ENCODE measurements around the gene SCAMP3. TPM values are rescaled to one million over a fixed set of nuclear protein-coding genes. Genes with fewer than 3 reads are reported as not detected.
A peak's percentile ranks its signal among the peaks of the same experiment; 100 is the strongest.
"Not testable (repeated sequence)": the region's sequence is repeated elsewhere in the genome, so short reads cannot be mapped to it uniquely, and the experiment has no call there.

SCAMP3 gene
- total RNA-seq, 1 donor from 2014 or later = 128 TPM

DNA sequence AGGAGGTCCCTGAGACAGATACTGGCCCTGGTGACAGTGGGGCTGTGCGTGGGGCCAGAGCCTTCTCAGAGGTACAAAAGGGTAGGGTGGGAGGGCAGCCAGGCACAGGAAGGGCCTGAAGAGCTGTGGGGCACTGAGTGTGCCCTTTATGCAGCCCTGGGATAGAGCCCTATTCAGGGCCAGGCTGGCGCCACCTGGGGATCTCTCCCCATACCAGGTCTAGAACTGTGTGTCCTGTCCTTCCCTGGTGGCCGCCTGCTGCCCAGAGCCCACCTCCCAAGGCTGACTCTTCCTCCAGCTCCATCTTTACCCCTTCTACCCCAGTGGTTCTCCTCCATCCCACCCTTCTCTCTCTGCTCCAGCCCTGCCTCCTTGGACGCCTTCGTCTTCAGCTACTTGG, 28.7 kb downstream of the SCAMP3 start:
- DNase-seq (ENCODE audit: extremely low read depth, low read depth, low spot score) = not testable (repeated sequence)

DNA sequence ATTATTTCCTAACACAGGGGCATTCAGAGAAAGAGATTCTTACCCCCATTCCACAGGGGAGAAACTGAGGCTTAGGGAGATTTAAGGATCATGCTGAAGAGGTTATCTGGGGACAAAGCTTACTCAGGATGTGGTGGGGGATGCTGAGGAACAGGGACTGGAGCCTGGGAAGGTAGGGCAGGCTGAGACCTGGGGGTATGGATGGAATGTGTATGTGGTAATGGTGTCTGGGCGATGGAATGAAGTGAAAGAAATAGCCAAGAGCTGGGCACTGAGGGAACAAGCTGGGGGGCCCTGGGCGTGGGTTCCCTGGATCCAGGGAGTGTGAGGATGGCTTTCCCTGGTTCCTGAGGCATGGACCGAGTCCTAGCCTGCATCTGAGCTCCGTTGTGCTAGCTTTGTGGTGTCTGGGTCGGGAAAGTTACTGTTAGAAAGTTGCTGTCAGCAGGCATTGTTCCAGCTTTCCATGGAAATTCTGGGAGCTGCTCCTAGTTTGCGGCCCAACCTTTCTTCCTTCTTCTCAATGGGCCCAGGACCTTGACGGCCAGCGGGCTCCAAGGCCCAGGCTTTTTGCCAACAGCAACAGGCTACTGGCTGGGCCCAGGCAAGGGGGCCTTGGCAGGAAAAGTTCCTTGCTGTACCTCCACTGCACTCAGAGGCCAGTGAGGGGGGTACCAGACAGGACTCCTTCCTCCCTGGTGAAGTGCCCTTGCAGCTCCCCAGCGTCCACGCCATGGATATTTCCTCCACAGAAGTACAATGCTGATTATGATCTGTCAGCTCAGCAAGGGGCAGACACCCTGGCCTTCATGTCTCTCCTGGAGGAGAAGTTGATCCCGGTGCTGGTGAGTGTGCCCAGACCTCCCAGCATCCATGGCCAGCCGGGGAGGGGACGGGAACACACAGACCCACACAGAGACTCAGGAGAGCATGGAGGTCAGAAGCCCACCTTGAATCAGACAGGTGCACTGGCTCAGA, 29.9 kb downstream of the SCAMP3 start:
- DNase-seq (ENCODE audit: extremely low read depth, low read depth, low spot score) = not testable (repeated sequence)

DNA sequence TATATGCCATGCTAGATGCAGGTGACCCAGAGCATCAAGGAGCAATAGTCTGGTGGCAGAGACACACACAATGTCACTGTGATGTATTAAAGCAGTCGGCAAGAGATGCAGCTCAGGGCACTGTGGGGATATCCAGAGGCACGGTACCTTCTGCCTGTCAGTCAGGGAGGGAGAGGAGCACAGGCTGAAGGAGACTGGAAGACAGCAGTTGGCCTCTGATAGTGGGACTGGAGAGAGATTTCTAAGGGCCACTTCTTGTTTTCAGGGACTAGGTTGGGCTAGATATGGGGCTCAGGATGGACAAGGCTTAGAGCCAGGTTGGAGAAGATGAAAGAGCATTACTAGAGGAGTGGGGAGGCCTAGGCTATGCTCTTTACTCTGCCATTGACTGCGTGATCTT, 30.9 kb downstream of the SCAMP3 start:
- not testable (repeated sequence) for DNase-seq (ENCODE audit: extremely low read depth, low read depth, low spot score)

DNA sequence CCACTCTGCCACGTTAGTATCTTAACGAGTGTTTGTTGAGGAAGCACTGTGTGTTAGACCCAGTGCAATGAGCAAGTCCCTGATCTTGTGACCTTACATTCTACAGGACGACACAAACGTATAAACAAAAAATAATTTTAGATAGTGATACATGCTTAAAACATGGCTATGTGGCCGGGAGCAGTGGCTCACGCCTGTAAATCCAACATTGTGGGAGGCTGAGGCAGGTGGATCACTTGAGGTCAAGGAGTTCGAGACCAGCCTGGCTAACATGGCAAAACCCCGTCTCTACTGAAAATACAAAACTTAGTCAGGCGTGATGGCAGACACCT, 34.1 kb downstream of the SCAMP3 start:
- no peak for DNase-seq (ENCODE audit: extremely low read depth, low read depth, low spot score)

DNA sequence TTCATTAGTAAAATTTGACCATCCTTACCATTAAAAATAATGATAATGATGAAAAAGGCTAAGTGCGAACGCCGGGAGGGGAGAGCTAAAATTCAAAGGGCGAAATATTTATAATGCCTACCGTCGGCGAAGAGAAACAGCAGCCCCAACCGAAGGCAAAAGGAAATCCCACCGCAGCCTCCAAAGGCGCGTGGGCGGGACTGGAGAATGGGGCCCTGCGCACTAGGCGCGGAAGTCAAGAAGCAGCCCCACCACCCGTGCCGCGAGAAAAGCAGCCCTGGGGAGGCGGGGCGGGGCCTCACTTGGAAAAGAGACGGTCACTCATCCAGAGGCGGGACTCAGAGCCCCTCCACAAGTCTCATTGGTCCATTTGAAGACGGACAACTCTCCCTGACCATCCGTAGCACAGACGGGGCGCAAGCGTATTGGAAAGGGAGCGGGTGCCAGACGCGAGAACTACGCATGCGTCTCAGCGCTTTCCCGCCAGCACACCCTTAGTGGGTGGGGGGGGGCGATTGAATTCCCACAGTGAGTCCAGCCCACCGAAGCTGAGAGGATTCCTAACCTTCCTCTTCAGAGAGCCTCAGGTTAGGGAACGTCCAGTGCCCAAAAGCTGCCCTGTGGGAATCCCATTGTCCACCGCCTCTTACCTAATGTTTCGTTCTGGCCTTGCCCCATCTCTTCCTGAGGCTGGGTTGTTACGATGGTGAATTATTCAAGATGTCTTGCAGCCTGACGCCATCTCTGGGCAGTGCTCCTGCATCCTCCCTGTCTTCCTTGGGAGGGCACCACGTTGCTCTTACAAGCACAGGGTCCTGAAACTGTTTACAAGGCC, 34.7 kb downstream of the SCAMP3 start:
- no peak for DNase-seq (ENCODE audit: extremely low read depth, low read depth, low spot score)

DNA sequence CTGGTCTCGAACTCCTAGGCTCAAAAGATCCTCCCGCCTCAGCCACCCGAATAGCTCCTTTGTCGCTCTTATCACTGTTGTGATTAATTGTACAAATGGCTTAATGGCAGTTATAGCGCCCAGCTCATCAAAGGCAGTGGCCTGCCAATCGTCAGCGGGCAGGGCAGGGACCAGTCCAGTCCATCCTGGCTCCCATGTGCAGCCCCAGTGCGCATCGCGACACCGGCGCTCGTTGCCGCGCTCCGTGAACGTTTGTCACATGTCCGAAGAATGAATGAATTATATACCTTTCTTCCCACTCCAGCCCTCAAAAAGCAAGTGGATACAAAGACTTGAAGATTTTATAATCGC, 35.3 kb downstream of the SCAMP3 start:
- no peak for DNase-seq (ENCODE audit: extremely low read depth, low read depth, low spot score)

DNA sequence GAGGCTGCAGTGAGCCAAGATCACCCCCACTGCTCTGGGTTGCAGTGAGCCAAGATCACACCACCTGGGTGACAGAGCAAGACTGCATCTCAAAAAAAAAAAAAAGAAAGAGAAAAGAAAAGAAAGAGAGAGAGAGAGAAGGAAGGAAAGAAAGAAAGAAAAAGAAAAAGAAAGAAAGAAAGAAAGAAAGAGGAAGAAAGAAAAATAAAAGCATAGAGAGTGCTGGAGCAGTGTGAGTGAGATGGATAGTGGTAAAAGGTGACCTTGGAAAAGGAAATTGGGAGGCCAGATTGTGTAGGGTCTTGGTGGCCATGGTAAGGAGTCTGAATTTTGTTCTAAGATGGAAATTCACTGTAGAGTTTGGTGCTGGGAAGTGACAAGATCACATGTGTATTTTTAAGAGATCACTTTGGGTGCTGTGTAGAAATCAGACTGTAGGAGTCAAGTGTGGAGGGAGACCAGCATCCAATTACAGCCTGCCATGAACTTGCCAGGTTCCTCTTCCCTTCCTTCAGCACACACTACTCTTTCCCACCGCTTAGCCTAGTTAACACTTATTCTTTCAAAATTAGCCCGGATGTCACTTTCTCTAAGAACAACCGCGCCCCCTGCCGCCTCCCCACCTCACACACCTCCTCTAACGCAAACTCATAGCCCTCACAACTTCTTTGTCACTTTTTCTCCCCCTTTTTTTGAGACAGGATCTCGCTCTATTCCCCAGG, 35.8 kb downstream of the SCAMP3 start:
- no peak for DNase-seq (ENCODE audit: extremely low read depth, low read depth, low spot score)

DNA sequence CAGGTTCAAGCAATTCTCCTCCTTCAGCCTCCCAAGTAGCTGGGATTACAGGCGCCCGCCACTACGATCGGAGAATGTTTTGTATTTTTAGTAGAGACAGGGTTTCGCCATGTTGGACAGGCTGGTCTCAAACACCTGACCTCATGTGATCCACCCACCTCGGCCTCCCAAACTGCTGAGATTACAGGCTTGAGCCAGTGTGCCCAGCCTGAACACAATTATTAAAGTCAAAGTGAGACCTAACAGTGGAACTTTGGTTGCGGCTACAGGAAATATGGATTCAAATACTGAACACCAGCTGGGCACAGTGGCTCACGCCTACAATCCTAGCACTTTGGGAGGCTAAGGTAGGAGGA, 36.8 kb downstream of the SCAMP3 start:
- not testable (repeated sequence) for DNase-seq (ENCODE audit: extremely low read depth, low read depth, low spot score)

DNA sequence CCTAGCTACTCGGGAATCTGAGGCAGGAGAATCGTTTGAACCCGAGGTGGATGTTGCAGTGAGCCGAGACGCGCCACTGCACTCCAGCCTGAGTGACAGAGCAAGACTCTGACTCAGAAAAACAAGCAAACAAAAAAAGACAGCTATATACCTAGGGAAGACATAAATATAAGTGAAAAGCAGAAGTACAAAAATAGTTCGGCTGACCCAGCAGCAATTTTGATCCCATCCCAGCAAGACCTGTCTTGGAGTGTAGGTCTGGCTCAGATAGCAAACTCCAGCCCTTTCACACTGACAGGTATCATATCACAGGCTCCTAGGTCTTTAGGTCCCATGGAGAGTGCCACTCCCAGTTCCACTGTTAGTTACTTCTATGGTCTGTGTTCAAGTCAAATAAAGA, 39.1 kb downstream of the SCAMP3 start:
- DNase-seq (ENCODE audit: extremely low read depth, low read depth, low spot score) = no peak

DNA sequence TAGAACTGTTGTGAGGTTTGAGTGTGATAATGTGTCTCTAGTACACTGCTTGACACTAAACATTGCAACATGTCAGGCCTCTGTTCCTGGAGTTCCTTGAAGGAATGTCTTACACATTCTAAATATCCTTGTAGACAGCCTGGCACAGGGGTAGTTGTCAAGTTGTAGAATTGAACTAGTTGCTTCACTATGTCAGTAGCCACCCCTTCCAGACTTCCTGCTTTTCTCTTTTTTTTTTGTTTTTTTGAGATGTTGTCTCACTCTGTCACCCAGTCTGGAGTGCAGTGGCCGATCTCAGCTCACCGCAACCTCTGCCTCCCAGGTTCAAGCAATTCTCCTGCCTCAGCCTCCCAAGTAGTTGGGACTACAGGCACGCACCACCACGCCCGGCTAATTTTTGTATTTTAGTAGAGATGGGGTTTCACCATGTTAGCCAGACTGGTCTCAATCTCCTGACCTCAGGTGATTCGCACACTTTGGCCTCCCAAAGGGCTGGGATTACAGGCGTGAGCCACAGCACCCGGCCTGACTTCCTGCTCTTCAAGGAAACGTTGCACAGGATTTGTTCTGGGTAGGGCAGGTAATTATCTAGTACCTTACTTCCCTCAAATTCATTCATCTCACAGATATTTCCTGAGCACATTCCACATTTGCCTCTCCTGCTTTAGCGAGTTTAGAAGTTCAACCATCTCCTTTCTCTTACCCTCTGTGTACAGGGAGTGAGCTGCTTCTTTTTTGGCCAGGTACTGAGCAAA, 41.8 kb downstream of the SCAMP3 start:
- DNase-seq (ENCODE audit: extremely low read depth, low read depth, low spot score) = not testable (repeated sequence)

DNA sequence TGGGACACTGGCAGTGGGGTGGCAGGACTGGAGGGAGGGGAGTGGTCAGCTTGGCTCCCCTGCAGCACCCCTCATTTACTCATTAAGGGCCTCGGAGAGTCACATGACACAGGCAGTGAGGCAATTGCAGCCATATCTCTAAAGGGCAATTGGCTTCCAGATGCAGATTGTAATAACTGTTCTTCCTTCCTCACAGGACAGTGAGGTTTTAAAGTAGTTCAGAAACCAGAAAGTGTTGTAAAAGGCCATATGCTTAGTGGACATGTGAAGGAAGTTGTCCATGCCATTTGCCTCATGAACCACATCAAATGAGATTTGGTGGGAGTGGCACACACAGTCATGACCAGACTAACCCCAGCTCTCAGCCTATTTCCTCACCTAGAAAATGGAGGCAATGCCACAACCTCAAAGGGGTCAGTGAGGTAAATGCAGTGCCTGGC, 42.5 kb downstream of the SCAMP3 start:
- DNase-seq (ENCODE audit: extremely low read depth, low read depth, low spot score) = no peak

DNA sequence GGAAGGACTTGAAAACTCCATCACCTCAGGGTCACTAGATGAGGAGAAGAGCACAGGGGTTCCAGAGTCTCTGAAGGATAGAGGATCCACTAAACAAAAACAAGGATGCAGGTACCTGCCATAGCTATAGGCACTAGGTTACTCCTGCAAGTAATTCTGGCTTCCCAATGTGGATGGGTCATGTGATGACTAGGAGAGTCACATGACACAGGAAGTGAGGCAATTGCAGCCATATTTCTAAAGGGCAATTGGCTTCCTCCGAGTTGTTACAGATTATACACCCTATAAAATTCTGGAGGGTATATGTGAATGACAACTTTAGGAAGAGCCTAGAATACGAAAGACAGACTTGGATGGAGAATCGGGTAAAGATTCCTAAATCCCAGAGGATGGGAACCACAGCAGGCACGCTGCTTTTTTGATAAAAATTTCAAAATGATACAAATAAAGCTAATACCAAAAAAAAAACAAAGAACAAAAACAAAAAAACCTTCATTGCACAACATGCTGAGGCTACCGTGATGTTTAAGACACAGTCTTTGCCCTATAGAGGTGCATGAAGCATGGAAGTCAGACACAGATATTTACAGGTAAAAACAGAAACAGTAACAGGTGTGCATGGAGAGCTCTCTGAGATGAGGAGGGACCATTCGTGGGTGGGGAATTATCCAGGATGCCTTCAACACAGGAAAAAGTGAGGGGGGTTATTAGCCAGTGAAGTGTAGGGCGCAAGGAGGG, 43.1 kb downstream of the SCAMP3 start:
- DNase-seq (ENCODE audit: extremely low read depth, low read depth, low spot score) = peak; percentile 33

DNA sequence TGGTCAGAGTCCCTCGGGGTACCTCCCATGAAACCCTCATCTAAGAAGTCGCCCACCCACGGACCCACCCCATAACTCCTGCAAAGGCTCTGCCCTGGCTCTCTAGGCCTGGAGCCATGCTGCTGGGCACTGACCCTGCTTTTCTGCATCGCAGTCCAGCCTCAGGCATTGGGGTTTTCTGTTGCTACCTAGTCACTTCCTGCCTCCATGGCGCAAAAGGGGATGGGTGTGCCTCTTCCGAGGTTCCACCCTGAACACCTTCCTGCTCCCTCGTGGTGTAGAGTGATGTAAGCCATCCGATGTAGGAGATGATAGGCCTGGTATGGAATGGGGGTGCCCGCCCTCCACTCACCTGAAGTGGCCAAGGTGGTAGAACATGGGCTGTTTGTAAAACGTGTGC, 47.5 kb downstream of the SCAMP3 start:
- DNase-seq (ENCODE audit: extremely low read depth, low read depth, low spot score) = not testable (repeated sequence)

DNA sequence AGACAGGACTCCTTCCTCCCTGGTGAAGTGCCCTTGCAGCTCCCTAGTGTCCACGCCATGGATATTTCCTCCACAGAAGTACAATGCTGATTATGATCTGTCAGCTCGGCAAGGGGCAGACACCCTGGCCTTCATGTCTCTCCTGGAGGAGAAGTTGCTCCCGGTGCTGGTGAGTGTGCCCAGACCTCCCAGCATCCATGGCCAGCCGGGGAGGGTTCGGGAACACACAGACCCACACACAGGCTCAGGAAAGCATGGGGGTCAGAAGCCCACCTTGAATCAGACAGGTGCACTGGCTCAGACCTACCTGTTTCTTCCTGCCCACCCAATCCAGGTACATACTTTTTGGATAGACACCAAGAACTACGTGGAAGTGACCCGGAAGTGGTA, 50.1 kb downstream of the SCAMP3 start:
- not testable (repeated sequence) for DNase-seq (ENCODE audit: extremely low read depth, low read depth, low spot score)

DNA sequence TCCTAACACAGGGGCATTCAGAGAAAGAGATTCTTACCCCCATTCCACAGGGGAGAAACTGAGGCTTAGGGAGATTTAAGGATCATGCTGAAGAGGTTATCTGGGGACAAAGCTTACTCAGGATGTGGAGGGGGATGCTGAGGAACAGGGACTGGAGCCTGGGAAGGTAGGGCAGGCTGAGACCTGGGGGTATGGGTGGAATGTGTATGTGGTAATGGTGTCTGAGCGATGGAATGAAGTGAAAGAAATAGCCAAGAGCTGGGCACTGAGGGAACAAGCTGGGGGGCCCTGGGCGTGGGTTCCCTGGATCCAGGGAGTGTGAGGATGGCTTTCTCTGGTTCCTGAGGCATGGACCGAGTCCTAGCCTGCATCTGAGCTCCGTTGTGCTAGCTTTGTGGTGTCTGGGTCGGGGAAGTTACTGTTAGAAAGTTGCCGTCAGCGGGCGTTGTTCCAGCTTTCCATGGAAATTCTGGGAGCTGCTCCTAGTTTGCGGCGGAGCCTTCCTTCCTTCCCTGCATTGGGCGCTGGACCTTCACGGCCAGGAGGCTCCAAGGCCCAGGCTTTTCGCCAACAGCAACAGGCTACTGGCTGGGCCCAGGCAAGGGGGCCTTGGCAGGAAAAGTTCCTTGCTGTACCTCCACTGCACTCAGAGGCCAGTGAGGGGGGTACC, 50.6 kb downstream of the SCAMP3 start:
- DNase-seq (ENCODE audit: extremely low read depth, low read depth, low spot score) = not testable (repeated sequence)

DNA sequence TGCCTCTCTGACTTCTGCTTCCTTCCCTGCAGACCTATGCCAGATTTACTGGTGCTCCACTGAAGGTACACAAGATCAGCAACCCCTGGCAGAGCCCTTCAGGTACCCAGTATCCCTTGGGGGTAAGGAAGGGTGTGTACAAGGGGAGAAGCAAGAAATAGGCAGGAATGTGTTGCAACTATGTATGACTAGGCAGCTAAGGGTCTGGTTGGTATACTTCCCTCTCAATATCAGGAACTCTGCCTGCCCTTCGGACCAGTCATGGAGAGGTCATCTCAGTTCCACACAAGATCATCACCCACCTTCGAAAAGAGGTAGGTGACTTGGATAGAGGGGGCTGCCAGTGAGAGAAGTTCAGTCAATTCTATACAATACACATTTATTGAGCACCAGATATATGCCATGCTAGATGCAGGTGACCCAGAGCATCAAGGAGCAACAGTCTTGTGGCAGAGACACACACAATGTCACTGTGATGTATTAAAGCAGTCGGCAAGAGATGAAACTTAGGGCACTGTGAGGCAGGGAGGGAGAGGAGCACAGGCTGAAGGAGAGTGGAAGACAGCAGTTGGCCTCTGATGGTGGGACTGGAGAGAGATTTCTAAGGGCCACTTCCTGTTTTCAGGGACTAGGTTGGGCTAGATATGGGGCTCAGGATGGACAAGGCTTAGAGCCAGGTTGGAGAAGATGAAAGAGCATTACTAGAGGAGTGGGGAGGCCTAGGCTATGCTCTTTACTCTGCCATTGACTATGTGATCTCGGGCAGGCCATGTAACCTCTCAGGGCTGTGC, 51.7 kb downstream of the SCAMP3 start:
- no peak for DNase-seq (ENCODE audit: extremely low read depth, low read depth, low spot score)

DNA sequence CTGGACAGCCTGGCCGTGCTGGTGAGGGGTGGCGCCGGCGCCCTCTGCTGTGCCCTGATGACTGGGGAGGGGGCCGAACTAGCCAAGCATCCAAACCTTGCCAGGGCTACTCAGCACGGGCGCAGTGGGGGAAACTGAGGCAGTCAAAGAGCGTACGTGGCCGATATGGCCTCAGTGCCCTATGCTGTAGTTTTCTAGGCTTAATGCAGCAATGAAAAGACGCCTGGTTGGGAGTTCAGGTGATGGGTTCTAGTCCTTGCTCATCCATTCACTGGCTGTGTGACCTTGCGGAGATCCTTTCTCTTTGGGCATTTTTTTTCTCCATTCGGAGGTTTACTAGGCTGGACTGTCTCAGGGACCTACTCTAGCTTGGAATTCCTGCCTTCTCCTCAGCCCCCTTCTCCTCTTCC, 52.8 kb downstream of the SCAMP3 start:
- no peak for DNase-seq (ENCODE audit: extremely low read depth, low read depth, low spot score)

DNA sequence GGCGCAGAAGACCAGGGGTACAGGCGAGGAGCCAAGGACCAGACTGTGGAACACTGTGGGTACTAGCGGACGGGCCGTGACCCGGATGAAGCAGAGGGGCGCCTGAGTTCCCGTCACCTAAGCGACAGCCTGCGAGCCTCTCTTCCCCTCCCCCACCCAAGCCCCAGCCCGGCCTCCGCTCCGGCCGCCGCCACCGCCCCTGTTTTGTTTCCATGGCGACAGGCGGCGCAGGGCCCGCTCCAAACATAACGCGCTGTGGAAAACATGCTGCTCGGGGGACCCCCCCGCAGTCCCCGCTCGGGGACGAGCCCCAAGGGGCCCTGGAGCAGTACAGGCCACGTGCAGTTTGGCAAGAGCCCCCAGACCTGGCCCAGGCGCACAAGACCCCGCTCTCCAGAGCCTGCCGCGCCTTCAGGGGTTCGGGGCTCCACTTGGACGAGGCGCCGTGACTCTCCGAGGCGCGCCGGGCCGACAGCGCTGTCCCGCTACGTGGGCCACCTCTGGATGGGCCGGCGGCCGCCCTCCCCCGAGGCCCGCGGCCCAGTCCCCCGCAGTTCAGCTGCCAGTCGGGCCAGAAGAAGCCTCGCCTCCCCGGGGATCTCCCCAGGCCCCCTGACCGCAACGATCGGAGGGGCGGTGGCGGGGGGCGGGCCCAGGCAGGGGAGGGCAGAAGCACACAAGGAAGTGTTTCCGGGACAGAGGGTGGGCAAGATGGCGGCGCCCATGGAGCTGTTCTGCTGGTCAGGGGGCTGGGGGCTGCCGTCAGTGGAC, 53.4 kb downstream of the SCAMP3 start, which contains the start of gene MTX1:
MTX1 (plus strand) TSS at position 155 of the 771 bp plus-strand sequence; CDS start at position 265, 110 bp downstream.
- no peak for DNase-seq (ENCODE audit: extremely low read depth, low read depth, low spot score)
